ENCODE data around the gene UBR1.
"Not testable (repeated sequence)": the region's sequence is repeated elsewhere in the genome, so short reads cannot be mapped to it uniquely, and the experiment has no call there.

UBR1 gene

DNA sequence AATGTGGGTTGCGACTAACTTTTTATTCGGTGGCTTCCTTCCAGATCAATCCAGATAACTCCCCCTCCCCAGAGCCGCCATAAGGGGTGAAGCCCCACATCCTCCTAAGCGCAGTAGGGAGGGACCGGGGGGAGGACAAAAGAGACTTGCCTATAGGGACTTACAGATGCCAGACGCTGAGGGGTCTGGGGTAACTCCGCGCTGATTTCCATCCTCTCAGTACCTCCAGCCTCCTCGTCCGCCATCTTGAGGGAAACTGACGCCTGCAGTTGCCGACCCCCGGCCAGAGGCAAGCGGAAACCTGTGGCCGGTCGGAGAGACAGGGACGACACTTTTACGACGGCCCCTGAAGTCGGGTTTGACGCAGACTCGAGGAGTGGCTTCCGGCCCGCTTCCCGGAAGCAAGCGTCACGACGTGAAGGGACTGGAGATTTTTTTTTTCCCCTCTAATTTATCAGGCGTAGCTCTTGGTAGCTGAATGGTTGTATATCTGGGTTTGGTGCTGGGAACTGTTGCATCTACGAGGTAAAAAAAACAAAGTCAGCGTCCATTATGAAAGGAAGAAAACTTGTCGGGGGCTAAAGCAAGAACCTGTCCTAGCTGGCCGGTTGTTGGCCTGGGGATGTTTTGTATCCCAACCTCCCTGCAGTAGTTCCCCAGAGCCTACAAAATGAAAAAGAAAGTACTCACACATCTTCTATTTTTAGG lies at the start of gene UBR1:
Gene UBR1, minus strand, starts transcription at position 261 of the 708 bp plus-strand sequence. Its CDS starts 16 bp downstream, at position 245.
- peak; percentile 83 to 84 for DNase-seq (ENCODE audit: low read depth in 2 of 2)

DNA sequence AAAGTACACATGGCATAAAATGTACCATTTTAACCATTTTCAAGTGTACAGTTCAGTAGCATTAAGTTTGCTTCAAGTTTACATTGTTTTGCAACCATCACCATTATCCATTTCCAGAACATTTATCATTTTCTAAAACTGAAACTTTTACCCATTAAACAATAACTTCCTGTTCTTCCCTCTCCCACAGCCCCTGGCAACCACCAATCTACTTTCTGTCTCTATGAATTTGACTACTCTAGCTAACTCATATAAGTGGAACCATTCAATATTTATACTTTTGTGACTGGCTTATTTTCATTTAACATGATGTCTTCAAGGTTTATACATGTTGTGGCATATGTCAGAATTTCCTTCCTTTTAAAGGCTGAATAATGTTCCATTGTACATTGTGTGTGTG lies 47.4 kb upstream of the UBR1 start:
- DNase-seq (ENCODE audit: low read depth in 2 of 2) = no peak

DNA sequence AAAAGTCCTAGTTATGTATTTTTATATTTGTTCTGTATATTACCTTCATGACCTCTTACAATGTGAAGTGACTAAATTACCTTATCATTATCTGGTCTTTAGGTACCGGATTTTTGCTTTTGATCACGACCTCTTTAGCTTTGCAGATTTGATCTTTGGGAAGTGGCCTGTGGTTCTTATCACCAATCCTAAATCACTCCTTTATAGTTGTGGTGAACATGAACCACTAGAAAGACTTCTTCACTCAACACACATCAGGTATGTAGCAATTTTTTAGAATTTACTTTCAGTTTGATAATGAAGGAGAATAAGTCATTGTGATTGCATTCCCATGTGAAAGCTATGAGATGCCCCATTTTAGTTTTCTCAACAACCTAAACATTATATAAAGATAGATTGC lies 45.9 kb upstream of the UBR1 start:
- no peak for DNase-seq (ENCODE audit: low read depth in 2 of 2)

GRCh38 chr15:43150191-43150929 lies 44.5 kb upstream of the UBR1 start:
- peak; percentile 89 for DNase-seq (ENCODE audit: low read depth in 2 of 2)

DNA sequence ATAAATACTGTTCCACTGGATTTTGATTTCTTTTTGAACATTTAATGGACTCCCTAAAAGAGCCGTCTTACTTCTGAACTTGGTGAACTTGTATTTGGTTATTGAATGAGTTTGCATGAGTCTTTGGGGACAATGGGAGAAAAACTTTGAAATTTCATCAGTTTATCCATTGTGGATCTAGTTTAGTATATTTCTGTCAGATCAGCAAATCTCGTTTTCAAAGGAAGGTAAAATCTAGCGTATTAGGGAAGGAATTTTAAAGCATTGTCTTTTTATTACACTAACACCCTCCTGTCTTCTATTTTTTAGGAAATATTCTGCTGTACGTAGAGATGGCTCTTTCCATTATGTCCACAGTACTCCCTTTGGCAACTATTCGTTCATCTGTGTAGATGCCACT lies 40.3 kb upstream of the UBR1 start:
- DNase-seq (ENCODE audit: low read depth in 2 of 2) = no peak

DNA sequence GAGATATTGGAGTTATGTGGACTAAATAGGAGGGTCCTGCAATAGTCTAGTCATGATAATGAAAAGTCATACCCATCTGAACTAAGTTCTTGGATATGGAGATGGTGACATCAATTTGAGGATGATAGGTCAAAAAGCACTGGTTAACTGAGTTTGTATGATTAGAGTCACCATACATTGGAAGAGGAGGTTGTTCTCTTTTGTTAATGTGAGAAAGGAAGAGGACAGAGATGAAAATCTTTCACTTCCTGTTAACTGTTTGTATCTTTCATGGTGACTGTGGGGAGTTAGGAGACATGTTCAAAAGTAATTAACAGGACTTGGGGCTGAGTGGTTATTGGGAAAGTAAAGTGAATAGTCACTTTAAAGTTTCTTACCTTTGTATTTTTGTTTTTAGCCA lies 38.7 kb upstream of the UBR1 start:
- no peak for DNase-seq (ENCODE audit: low read depth in 2 of 2)

DNA sequence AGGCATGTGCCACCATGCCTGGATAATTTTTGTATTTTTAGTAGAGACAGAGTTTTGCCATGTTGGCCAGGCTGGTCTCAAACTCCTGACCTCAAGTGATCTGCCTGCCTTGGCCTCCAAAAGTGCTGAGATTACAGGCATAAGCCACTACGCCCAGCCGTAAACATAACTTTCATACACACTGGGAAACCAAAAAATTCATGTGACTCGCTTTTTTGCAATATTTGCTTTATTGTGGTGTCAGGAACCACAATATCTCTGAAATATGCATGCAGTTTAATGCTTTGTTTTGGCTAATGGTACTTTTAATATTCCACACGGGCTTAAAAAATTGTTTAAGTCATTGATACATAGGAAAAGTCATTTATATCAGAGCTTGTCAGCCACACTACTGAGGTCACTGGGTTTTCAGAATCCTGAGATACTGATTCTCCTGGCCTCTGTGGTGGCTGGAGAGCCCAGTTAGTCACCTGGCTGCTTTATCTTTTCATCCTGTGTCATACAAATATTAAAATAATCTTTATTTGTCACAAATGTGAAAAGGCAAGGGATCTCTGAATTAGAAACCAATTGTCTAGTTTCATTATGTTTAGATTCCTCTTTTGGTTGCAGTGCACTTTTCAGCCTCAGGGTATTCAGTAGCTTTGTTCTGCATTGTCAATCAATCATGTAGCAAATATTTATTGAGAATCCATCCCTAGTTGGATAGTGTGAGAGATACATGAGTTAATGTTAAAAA lies 37.5 kb upstream of the UBR1 start:
- DNase-seq (ENCODE audit: low read depth in 2 of 2) = no peak

- no peak for DNase-seq (ENCODE audit: low read depth in 2 of 2)
Measured at GRCh38 chr15:43135351-43135750, 29.5 kb upstream of the UBR1 start.

DNA sequence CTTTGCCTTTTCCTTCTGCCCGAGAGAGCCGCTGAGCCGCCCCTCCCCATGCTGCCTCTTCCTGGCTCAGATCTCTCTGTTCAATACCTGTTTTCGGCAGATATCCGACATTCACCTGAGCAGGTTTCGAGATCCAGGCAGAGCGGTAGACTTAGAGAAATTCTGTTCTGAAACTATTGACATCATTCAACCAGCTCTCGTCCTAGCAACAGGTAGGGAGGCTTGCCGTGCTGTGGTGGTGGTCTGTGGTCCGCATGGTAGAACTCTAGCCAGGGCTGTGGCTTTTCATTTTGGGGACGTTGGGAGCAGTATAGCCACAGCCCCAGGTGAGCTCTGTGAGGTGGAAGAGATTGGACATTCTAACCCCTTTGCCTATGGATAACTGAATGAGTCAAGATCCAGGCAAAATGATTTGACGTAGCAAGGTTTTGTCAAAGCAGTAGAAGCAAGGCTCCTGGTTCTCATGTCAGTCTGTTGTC lies 28.4 kb upstream of the UBR1 start:
- no peak for DNase-seq (ENCODE audit: low read depth in 2 of 2)

- no peak for DNase-seq (ENCODE audit: low read depth in 2 of 2)
Measured at GRCh38 chr15:43133430-43134156, 27.8 kb upstream of the UBR1 start, which contains the start of gene TMEM62. Gene TMEM62 (plus strand): TSS chr15:43133586. CDS start chr15:43133803, 217 bp downstream.

DNA sequence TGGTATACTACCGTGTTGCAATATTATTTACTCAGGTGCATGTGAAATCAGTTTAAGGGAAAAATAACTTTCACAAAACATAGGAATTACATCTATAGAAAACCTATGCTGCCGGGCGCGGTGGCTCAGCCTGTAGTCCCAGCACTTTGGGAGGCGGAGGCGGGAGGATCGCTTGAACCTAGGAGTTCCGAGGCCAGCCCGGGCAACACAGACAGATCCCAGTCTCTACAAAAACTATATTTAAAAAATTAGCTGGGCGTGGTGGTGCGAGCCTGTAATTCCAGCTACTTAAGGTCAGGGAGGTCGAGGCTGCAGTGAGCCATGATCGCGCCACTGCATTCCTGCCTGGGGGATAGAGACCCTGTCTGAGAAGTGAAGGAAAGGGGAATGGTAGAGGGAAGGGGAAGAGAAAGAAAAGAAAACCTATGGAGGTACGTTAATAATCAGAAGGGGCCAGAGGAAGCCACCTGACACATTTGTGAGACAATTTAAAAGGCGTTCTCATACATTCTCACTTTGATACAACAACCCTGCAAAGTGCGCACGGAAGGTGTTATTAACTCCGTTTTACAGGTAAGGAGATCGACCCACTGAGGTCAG lies 27.1 kb upstream of the UBR1 start:
- no peak for DNase-seq (ENCODE audit: low read depth in 2 of 2)

DNA sequence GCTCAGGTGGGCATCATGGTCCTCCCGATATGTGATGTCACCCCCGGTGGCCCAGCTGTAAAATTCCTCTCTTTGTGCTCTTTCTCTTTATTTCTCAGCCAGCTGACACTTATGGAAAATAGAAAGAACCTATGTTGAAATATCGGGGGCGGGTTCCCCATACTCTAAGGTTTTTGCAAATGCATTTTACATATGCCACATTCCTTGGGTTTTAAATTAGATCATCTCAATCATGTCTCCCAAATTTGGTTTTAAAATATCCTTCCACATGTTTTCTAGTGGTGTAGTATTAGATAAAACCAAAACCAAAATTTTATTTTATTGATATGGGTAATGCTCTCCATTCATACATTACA lies 23.1 kb upstream of the UBR1 start:
- no peak for DNase-seq (ENCODE audit: low read depth in 2 of 2)

GRCh38 chr15:43128174-43128979 lies 22.5 kb upstream of the UBR1 start:
- not testable (repeated sequence) for DNase-seq (ENCODE audit: low read depth in 2 of 2)

DNA sequence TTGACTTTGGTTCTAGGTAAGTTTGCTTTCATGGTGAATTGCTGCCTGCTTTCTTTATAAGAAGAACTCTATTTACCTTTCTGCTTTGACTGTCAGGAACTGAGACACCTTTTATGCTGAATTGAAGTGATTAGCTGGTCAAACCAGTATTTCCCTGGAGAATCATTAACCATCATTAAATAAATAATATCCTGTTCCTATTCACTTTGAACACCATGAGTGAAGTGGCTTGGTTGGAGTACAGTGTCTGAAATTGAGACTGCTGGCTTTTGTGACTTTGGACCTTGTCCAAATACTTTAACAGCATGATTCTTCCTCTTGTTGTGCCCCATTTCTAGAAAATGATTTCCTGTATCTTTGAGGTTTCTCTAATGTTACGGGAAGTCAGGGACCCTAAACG lies 21.9 kb upstream of the UBR1 start:
- DNase-seq (ENCODE audit: low read depth in 2 of 2) = no peak

- DNase-seq (ENCODE audit: low read depth in 2 of 2) = no peak
Measured at GRCh38 chr15:43126356-43126755, 20.5 kb upstream of the UBR1 start.

GRCh38 chr15:43125100-43125661 lies 19.3 kb upstream of the UBR1 start:
- DNase-seq (ENCODE audit: low read depth in 2 of 2) = no peak

GRCh38 chr15:43121863-43122262 lies 16.0 kb upstream of the UBR1 start:
- DNase-seq (ENCODE audit: low read depth in 2 of 2) = no peak

- no peak for DNase-seq (ENCODE audit: low read depth in 2 of 2)
Measured at GRCh38 chr15:43118829-43119228, 13.0 kb upstream of the UBR1 start.

- DNase-seq (ENCODE audit: low read depth in 2 of 2) = no peak
Measured at GRCh38 chr15:43118286-43118685, 12.4 kb upstream of the UBR1 start.

GRCh38 chr15:43111354-43111753 lies 5.5 kb upstream of the UBR1 start:
- no peak for DNase-seq (ENCODE audit: low read depth in 2 of 2)

All from fibroblast of skin of left quadriceps (primary cell).